Motor neuron (in vitro differentiated cells): Measurements from ENCODE around the gene STIM2. TPM values are rescaled to one million over a fixed set of nuclear protein-coding genes. Genes with fewer than 3 reads are reported as not detected.
A peak's percentile ranks its signal among the peaks of the same experiment; 100 is the strongest.

Source experiments
- ATAC-seq, 8 experiments: fragments of 200-7000 bp; cut with Tn5 transposase; replicated peaks in 6 of 8; 2 replicates each; pipeline ENCODE4 v1.8.0; 2021; ENCODE audit warnings: mild to moderate bottlenecking in 8 of 8, moderate library complexity in 8 of 8
- H3K27ac ChIP-seq, 2 donors: fragments of 250-450 bp; sonication (Bioruptor Pico); 2 replicates each; pipeline ENCODE4 v1.9.0; 2021; ENCODE audit warnings: antibody characterized with exemption in 2 of 2, mild to moderate bottlenecking in 2 of 2, moderate library complexity in 1 of 2
- H3K4me1 ChIP-seq, 2 donors: fragments of 250-450 bp; sonication (Bioruptor Pico); replicated peaks in 1 of 2; 2 replicates each; pipeline ENCODE4 v1.6.1; 2021; ENCODE audit warnings: antibody characterized with exemption in 2 of 2, mild to moderate bottlenecking in 2 of 2, moderate library complexity in 1 of 2
- H3K4me3 ChIP-seq, 5 donors: fragments of 250-450 bp; sonication (Bioruptor Pico); 2 replicates each; pipeline ENCODE4 v1.9.0; 2021; ENCODE audit warnings: antibody characterized with exemption in 5 of 5, mild to moderate bottlenecking in 5 of 5, moderate library complexity in 4 of 5
- WGBS, 10 experiments: fragments of 450-650 bp; shearing (Covaris generic); methylation state at CpG; one replicate each; pipeline ENCODE4 v1.0.0; 2022; 5-methylcytosine and 5-hydroxymethylcytosine counted together
- in situ Hi-C, 9 experiments: fragments of 400-800 bp; cut with MboI; loops; one replicate each; pipeline ENCODE4 v1.15.0; 2021; ENCODE audit warnings: low sequenced_read_pairs in 9 of 9, low pct_unique_long_range_greater_than_20kb in 2 of 9; ENCODE audit not compliant: unreplicated experiment in 9 of 9
- total RNA-seq, 8 experiments: library from RNA; unstranded; fragments of 300-600 nt; gene quantifications; 2 replicates each; pipeline versions ENCODE4 v1.2.3 to v1.2.4, GENCODE V29; 2022

The STIM2 gene
- total RNA-seq, 8 experiments from 2014 or later, result 17.6 to 36.8 (median 28.2) TPM

DNA sequence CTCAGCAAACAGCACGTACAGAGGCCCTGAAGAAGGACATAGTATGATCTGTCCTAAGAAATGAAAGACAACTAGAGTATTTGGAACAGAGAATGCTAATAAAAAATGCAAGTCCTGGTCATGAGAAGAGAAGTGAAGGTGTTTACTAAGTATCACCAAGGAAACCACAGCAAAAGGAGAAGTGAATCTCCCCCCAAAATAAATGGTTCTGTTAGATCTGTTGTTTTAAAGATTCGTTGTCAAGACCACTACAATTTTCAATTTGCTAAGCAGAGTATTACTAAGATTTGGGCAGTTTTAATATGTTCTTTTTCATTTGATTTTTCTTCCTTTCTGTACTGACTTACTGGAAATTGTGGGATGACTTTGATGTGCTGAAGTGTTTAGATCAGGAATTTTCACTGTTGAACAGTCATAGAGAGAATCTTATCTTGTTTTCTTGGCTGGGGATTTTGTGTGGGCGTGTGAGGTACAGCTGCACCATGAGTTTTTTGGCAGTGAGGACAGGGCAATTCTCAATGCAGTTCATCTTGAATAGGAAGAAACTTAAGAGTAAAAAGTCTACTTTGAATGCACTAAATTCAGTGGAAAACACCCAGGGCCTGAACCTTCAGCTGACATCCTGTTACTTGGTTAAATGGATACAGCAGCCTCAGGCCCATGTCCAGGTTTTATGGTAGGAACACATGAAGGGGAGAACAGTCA lies 132.2 kb downstream of the STIM2 start:
- Histone ChIP-seq H3K27ac (no peak overlapping the region), H3K4me3 (no peak overlapping the region), H3K4me1 (no peaks in the 10 kb centered on the region)
- ATAC-seq, result peak in 4 of 8 experiments; percentile 36 to 64 (median 54)
- WGBS, 10 experiments, result 25 to 90% (median 59%) methylated on average over 1 to 3 of the region's 3 CpGs; no CpG with 5 or more reads in 1 of the 10 experiments
- in situ Hi-C loops, result no loop called here

DNA sequence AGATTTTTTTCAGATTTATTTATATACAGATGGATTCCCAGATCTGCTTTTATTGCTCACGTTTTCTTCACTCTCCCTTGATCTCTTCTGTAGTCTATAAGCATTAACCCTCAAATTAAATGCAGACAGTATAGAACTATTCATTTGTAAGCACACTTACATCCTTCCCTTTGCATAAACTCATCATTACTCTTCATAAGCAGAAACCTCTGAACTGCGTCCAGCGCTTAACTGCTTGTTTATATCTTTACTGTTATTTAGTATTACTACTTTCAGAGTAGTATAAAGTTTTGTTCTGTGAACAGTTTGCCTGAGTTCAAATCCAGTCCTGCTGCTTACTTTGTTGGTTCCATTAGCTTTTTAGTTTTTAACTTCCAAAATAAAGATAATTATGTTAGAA lies 132.9 kb downstream of the STIM2 start:
- 70 to 100% (median 81%) methylated on average over 2 to 3 of the region's 3 CpGs for WGBS, 10 experiments
- in situ Hi-C loops, result no loop called here
- Histone ChIP-seq H3K27ac (no peak overlapping the region), H3K4me3 (no peak overlapping the region), H3K4me1 (no peaks in the 10 kb centered on the region)
- no peak for ATAC-seq

GRCh38 chr4:26993967-26994366 lies 133.3 kb downstream of the STIM2 start:
- WGBS, 10 experiments, result 83 to 100% (median 100%) methylated on average over 2 to 3 of the region's 3 CpGs

GRCh38 chr4:26995316-26995715 lies 134.7 kb downstream of the STIM2 start:
- WGBS, 10 experiments, result 60 to 100% (median 90%) methylated on average over 1 to 2 of the region's 2 CpGs; no CpG with 5 or more reads in 1 of the 10 experiments
- Histone ChIP-seq H3K4me1 (no peaks in the 10 kb centered on the region), H3K4me3 (no peak overlapping the region), H3K27ac (no peak overlapping the region)
- in situ Hi-C loops, result no loop called here
- no peak for ATAC-seq

More at GRCh38 chr4:26993967-26994366, 133.3 kb downstream of the STIM2 start:
- ATAC-seq, result no peak
- H3K4me3 ChIP-seq, result no peak overlapping the region
- in situ Hi-C loops, result no loop called here
- no peaks in the 10 kb centered on the region for H3K4me1 ChIP-seq
- no peak overlapping the region for H3K27ac ChIP-seq

DNA sequence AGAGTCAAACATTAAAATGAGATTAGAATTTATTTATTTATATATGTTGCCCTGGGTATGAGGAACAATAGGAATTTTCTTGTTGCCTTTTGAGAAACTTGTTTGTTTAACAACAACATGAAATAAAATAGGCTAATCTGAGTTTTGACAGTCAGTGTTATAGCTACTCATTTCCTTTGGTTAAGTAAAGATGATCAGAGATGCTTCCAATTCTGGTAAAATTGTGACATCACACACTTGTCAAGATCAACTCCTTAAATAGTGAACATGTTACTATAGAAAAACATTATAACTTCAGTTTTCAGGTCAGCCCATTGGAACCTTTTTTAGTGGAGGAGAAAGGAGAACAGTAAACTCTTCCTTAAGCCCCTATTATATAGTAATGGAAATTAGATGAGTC lies 136.1 kb downstream of the STIM2 start:
- Histone ChIP-seq H3K27ac (no peak overlapping the region), H3K4me3 (no peak overlapping the region), H3K4me1 (no peaks in the 10 kb centered on the region)
- in situ Hi-C loops, result no loop called here
- no peak for ATAC-seq

- in situ Hi-C loops, result loop anchor here in 3 of 9 experiments (25.0 kb wide), 3 partner anchors 137 to 537 kb away; partner anchors contain the start of gene STIM2 (in 2 of the 3)
- ATAC-seq, result no peak
- no peak overlapping the region for H3K4me3 ChIP-seq
- H3K27ac ChIP-seq, result no peak overlapping the region
- peaks cover 0 to 7% of the 10 kb centered on the region in 2 donors for H3K4me1 ChIP-seq
These were observed 139.0 kb downstream of the STIM2 start for GRCh38 chr4:26999689-27000088.

DNA sequence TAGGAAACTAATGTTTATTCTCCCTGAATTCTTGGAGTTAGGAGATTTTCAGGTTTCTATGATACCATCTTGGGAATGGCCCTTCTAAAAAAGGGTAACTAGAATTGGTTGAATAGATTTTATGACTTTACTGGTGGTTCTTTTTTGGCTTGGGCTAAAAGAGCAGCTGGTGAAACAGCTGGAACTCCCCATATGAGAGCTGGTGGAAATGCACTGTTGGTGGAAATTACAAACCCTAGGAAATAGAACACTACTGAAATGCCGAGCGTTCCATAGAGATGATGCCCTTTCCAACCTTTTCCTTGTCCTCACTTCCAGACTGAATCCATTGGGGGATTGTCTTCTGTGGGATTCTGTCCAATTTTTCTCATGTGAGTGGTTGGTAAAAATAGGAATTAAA lies 139.5 kb downstream of the STIM2 start:
- Histone ChIP-seq H3K4me3 (no peak overlapping the region), H3K27ac (no peak overlapping the region), H3K4me1 (peaks cover 0 to 7% of the 10 kb centered on the region in 2 donors)
- in situ Hi-C loops, result loop anchor here in 3 of 9 experiments (25.0 kb wide), 3 partner anchors 138 to 538 kb away; partner anchors contain the start of gene STIM2 (in 2 of the 3)
- 82 to 100% (median 100%) methylated on average over 1 to 2 of the region's 2 CpGs; no CpG with 5 or more reads in 3 of the 10 experiments for WGBS, 10 experiments
- no peak for ATAC-seq

- Histone ChIP-seq H3K4me1 (peaks cover 0 to 7% of the 10 kb centered on the region in 2 donors), H3K4me3 (no peak overlapping the region), H3K27ac (no peak overlapping the region)
- 92 to 100% (median 100%) methylated on average over 1 of the region's 1 CpG; no CpG with 5 or more reads in 5 of the 10 experiments for WGBS, 10 experiments
- peak in 2 of 8 experiments; percentile 17 to 36 for ATAC-seq
- in situ Hi-C loops, result loop anchor here in 3 of 9 experiments (25.0 kb wide), 3 partner anchors 139 to 539 kb away; partner anchors contain the start of gene STIM2 (in 2 of the 3)
These were observed 140.2 kb downstream of the STIM2 start for GRCh38 chr4:27000820-27001219.

DNA sequence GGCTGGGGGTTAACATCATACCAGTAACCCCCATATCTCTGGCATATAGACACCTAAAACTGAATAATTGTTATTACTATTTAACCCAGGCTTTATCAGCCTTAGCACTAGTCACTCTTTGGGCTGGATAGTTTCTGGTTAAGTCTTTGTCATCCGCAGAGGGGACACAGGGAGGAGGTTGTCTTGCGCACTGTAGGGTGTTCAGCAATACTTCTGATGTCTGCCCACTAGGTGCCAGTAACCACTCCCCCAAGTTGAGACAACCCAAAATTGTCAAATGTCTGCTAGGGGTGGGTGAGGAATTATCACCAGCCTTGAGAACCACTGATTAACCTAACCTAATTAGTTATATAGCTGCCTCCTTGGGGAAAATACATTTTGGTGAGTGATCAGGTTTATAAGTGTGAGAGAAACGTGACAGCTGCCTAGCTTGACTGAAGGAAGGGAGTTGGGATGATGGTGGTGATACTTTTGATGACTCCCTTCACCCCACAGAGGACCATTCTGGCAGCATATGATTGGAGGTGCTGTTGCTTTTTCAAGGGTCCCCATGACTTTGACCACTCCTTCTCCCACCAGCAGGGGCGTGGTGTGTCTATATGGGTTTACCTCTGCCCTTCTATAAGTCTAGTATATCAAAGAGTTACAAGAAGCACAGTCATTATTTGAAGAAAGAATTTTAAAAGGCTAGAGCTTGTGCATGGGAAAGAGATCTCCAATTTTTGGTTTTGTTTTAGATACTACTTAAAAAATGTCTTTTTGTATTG lies 140.9 kb downstream of the STIM2 start:
- in situ Hi-C loops, result loop anchor here in 3 of 9 experiments (25.0 kb wide), 3 partner anchors 139 to 539 kb away; partner anchors contain the start of gene STIM2 (in 2 of the 3)

GRCh38 chr4:27003642-27004113 lies 143.0 kb downstream of the STIM2 start:
- 61 to 100% (median 84%) methylated on average over 1 to 5 of the region's 5 CpGs; no CpG with 5 or more reads in 2 of the 10 experiments for WGBS, 10 experiments
- no peak for ATAC-seq
- in situ Hi-C loops, result loop anchor here in 3 of 9 experiments (25.0 kb wide), 3 partner anchors 141 to 541 kb away; partner anchors contain the start of gene STIM2 (in 2 of the 3)
- Histone ChIP-seq H3K4me3 (no peak overlapping the region), H3K4me1 (peaks cover 0 to 7% of the 10 kb centered on the region in 2 donors), H3K27ac (no peak overlapping the region)

More for the DNA sequence above, 140.9 kb downstream of the STIM2 start:
- Histone ChIP-seq H3K27ac (no peak overlapping the region), H3K4me3 (no peak overlapping the region), H3K4me1 (peaks cover 0 to 7% of the 10 kb centered on the region in 2 donors)
- ATAC-seq, result no peak
- WGBS, 10 experiments, result 95 to 100% (median 100%) methylated on average over 1 to 4 of the region's 4 CpGs; no CpG with 5 or more reads in 3 of the 10 experiments

DNA sequence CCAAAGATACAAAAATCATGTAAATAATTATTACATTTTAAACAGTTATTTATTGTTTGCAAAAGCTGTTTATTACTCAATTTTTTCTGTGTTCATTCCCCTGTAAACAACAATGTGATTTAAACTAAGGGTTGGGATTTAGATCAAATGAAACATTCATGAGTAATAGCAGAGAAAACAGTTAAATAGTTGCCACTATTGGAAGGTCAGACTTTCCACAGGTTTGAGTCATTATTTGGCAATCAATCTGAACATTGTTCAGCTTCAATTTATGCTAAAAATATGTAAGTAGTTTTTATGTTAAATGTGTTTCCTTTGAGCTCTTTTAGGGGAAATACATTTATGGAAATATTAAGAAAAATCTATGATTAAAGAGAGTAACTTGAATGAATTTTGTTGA lies 144.9 kb downstream of the STIM2 start:
- H3K4me3 ChIP-seq, result no peak overlapping the region
- no peak overlapping the region for H3K27ac ChIP-seq
- in situ Hi-C loops, result loop anchor here in 3 of 9 experiments (25.0 kb wide), 3 partner anchors 143 to 543 kb away; partner anchors contain the start of gene STIM2 (in 2 of the 3)
- H3K4me1 ChIP-seq, result peaks cover 0 to 7% of the 10 kb centered on the region in 2 donors
- peak in 2 of 8 experiments; percentile 28 to 34 for ATAC-seq

GRCh38 chr4:27005905-27006590 lies 145.4 kb downstream of the STIM2 start:
- Histone ChIP-seq H3K4me3 (no peak overlapping the region), H3K27ac (no peak overlapping the region), H3K4me1 (peaks cover 0 to 7% of the 10 kb centered on the region in 2 donors)
- in situ Hi-C loops, result loop anchor here in 3 of 9 experiments (25.0 kb wide), 3 partner anchors 144 to 544 kb away; partner anchors contain the start of gene STIM2 (in 2 of the 3)
- ATAC-seq, result peak in 2 of 8 experiments; percentile 8 to 43
- WGBS, 10 experiments, result 19 to 100% (median 92%) methylated on average over 2 to 10 of the region's 10 CpGs
